Activated T-helper 1 cell treated with anti-CD3 and anti-CD28 coated beads, Interleukin-12 subunit alpha, Interleukin-12 subunit beta, Interleukin-2, Interleukin-4 antibody, amounts not matched to agents 30 ng/mL and 10 ng/mL and 1 ng/mL, durations not matched to agents 14 hours and 24 hours and 36 hours (primary cell): ENCODE data around the gene IFNK. TPM values are rescaled to one million over a fixed set of nuclear protein-coding genes. Genes with fewer than 3 reads are reported as not detected.

Source experiments
- DNase-seq: peaks from one replicate; pipeline ENCODE4 v3.0.0; 2021; ENCODE audit warnings: low spot score
- H3K27ac Mint-ChIP-seq: one replicate; pipeline ENCODE4 v1.8.0; 2021; ENCODE audit warnings: mild to moderate bottlenecking, mixed read lengths
- H3K27me3 Mint-ChIP-seq: one replicate; pipeline ENCODE4 v1.8.0; 2022; ENCODE audit warnings: mild to moderate bottlenecking, moderate library complexity, mixed read lengths; ENCODE audit not compliant: insufficient read depth
- H3K36me3 Mint-ChIP-seq: one replicate; pipeline ENCODE4 v1.8.0; 2021; ENCODE audit warnings: low read depth, mixed read lengths
- H3K4me1 Mint-ChIP-seq: one replicate; pipeline ENCODE4 v1.8.0; 2021; ENCODE audit warnings: low read depth, mixed read lengths
- H3K4me3 Mint-ChIP-seq: one replicate; pipeline ENCODE4 v1.8.0; 2021; ENCODE audit warnings: mild to moderate bottlenecking, moderate library complexity, mixed read lengths
- H3K9me3 Mint-ChIP-seq: one replicate; pipeline ENCODE4 v1.8.0; 2021; ENCODE audit warnings: mixed read lengths
- intact Hi-C: fragments of 100-400 bp; cut with micrococcal nuclease; formaldehyde crosslinking; loops from one replicate; pipeline ENCODE4 v1.15.1; 2024
- total RNA-seq: library from RNA; stranded (reverse); gene quantifications from 2 replicates; pipeline ENCODE4 v1.2.3, GENCODE V29; 2022

Gene IFNK
- not detected in 2 replicates for total RNA-seq

GRCh38 chr9:27524236-27524635 is at the start of gene IFNK:
Gene IFNK, plus strand, starts transcription at chr9:27524290. Its CDS starts 47 bp downstream, at chr9:27524337.
- Mint-ChIP-seq H3K4me3 (no peak within 1 kb of the TSS), H3K27me3 (peaks cover 37% of the 10 kb centered on the region), H3K4me1 (peaks cover 10% of the 10 kb centered on the region), H3K36me3 (no peaks in the 10 kb centered on the region), H3K9me3 (no peaks in the 10 kb centered on the region), H3K27ac (no peak within 1 kb of the TSS)
- DNase-seq = no peak
- intact Hi-C loops = no loop called here

GRCh38 chr9:27474305-27474704 is 49.8 kb upstream of the IFNK start:
- Mint-ChIP-seq H3K27me3 (no peaks in the 10 kb centered on the region), H3K4me3 (no peak overlapping the region), H3K4me1 (no peaks in the 10 kb centered on the region), H3K9me3 (peaks cover 16% of the 10 kb centered on the region), H3K27ac (no peak overlapping the region), H3K36me3 (no peaks in the 10 kb centered on the region)
- DNase-seq = no peak
- intact Hi-C loops = no loop called here

GRCh38 chr9:27475057-27475595 is 49.0 kb upstream of the IFNK start:
- H3K27ac Mint-ChIP-seq = no peak overlapping the region
- DNase-seq = no peak
- no peaks in the 10 kb centered on the region for H3K4me1 Mint-ChIP-seq
- no peaks in the 10 kb centered on the region for H3K27me3 Mint-ChIP-seq
- H3K36me3 Mint-ChIP-seq = no peaks in the 10 kb centered on the region
- peaks cover 17% of the 10 kb centered on the region for H3K9me3 Mint-ChIP-seq
- no peak overlapping the region for H3K4me3 Mint-ChIP-seq
- intact Hi-C loops = no loop called here

GRCh38 chr9:27476870-27477515 is 47.1 kb upstream of the IFNK start:
- DNase-seq = no peak
- Mint-ChIP-seq H3K4me1 (no peaks in the 10 kb centered on the region), H3K36me3 (no peaks in the 10 kb centered on the region), H3K4me3 (no peak overlapping the region), H3K27me3 (no peaks in the 10 kb centered on the region), H3K9me3 (peaks cover 17% of the 10 kb centered on the region), H3K27ac (no peak overlapping the region)
- intact Hi-C loops = no loop called here

GRCh38 chr9:27478322-27478721 is 45.8 kb upstream of the IFNK start:
- Mint-ChIP-seq H3K27me3 (no peaks in the 10 kb centered on the region), H3K9me3 (peaks cover 17% of the 10 kb centered on the region), H3K27ac (no peak overlapping the region), H3K36me3 (no peaks in the 10 kb centered on the region), H3K4me1 (no peaks in the 10 kb centered on the region), H3K4me3 (no peak overlapping the region)
- DNase-seq = no peak
- intact Hi-C loops = no loop called here

GRCh38 chr9:27482709-27483108 is 41.4 kb upstream of the IFNK start:
- Mint-ChIP-seq H3K4me1 (peaks cover 19% of the 10 kb centered on the region), H3K4me3 (no peak overlapping the region), H3K27me3 (no peaks in the 10 kb centered on the region), H3K36me3 (no peaks in the 10 kb centered on the region), H3K27ac (no peak overlapping the region), H3K9me3 (peaks cover 12% of the 10 kb centered on the region)
- intact Hi-C loops = no loop called here
- no peak for DNase-seq

GRCh38 chr9:27483576-27483975 is 40.5 kb upstream of the IFNK start:
- intact Hi-C loops = no loop called here
- no peak overlapping the region for H3K27ac Mint-ChIP-seq
- H3K4me1 Mint-ChIP-seq = peaks cover 20% of the 10 kb centered on the region
- no peaks in the 10 kb centered on the region for H3K27me3 Mint-ChIP-seq
- no peak overlapping the region for H3K4me3 Mint-ChIP-seq
- DNase-seq = no peak
- peaks cover 8% of the 10 kb centered on the region for H3K9me3 Mint-ChIP-seq
- H3K36me3 Mint-ChIP-seq = no peaks in the 10 kb centered on the region

GRCh38 chr9:27485158-27485557 is 38.9 kb upstream of the IFNK start:
- intact Hi-C loops = loop anchor here (5.0 kb wide), 1 partner anchor 42 kb away; the partner anchor contains the start of gene MOB3B
- no peaks in the 10 kb centered on the region for H3K36me3 Mint-ChIP-seq
- no peaks in the 10 kb centered on the region for H3K9me3 Mint-ChIP-seq
- peaks cover 29% of the 10 kb centered on the region for H3K4me1 Mint-ChIP-seq
- DNase-seq = no peak
- no peaks in the 10 kb centered on the region for H3K27me3 Mint-ChIP-seq
- no peak overlapping the region for H3K27ac Mint-ChIP-seq
- no peak overlapping the region for H3K4me3 Mint-ChIP-seq

- Mint-ChIP-seq H3K27ac (no peak overlapping the region), H3K36me3 (no peaks in the 10 kb centered on the region), H3K4me1 (peaks cover 29% of the 10 kb centered on the region), H3K9me3 (no peaks in the 10 kb centered on the region), H3K27me3 (no peaks in the 10 kb centered on the region), H3K4me3 (no peak overlapping the region)
- DNase-seq = no peak
- intact Hi-C loops = loop anchor here (5.0 kb wide), 1 partner anchor 40 kb away; the partner anchor contains the start of gene MOB3B
These were observed 36.9 kb upstream of the IFNK start for GRCh38 chr9:27487128-27487640.

GRCh38 chr9:27487927-27488326 is 36.2 kb upstream of the IFNK start:
- no peaks in the 10 kb centered on the region for H3K9me3 Mint-ChIP-seq
- H3K27ac Mint-ChIP-seq = no peak overlapping the region
- intact Hi-C loops = loop anchor here (5.0 kb wide), 1 partner anchor 39 kb away; the partner anchor contains the start of gene MOB3B
- no peak for DNase-seq
- no peaks in the 10 kb centered on the region for H3K27me3 Mint-ChIP-seq
- H3K36me3 Mint-ChIP-seq = no peaks in the 10 kb centered on the region
- H3K4me1 Mint-ChIP-seq = peaks cover 29% of the 10 kb centered on the region
- no peak overlapping the region for H3K4me3 Mint-ChIP-seq

- no peak overlapping the region for H3K27ac Mint-ChIP-seq
- no peak overlapping the region for H3K4me3 Mint-ChIP-seq
- intact Hi-C loops = loop anchor here (5.0 kb wide), 1 partner anchor 38 kb away; the partner anchor contains the start of gene MOB3B
- H3K36me3 Mint-ChIP-seq = no peaks in the 10 kb centered on the region
- peaks cover 2% of the 10 kb centered on the region for H3K9me3 Mint-ChIP-seq
- H3K27me3 Mint-ChIP-seq = no peaks in the 10 kb centered on the region
- no peak for DNase-seq
- H3K4me1 Mint-ChIP-seq = peaks cover 29% of the 10 kb centered on the region
These were observed 34.8 kb upstream of the IFNK start for GRCh38 chr9:27489087-27489876.

GRCh38 chr9:27491154-27491553 is 32.9 kb upstream of the IFNK start:
- no peak for DNase-seq
- H3K27ac Mint-ChIP-seq = no peak overlapping the region
- peaks cover 3% of the 10 kb centered on the region for H3K9me3 Mint-ChIP-seq
- no peaks in the 10 kb centered on the region for H3K27me3 Mint-ChIP-seq
- no peak overlapping the region for H3K4me3 Mint-ChIP-seq
- H3K4me1 Mint-ChIP-seq = peaks cover 12% of the 10 kb centered on the region
- intact Hi-C loops = no loop called here
- no peaks in the 10 kb centered on the region for H3K36me3 Mint-ChIP-seq
